ENCODE data around the gene WDR38. TPM values are rescaled to one million over a fixed set of nuclear protein-coding genes. Genes with fewer than 3 reads are reported as not detected.

Gene WDR38
- total and polyA plus RNA-seq, 4 donors, result not detected

GRCh38 chr9:124886461-124886860 is 33.2 kb downstream of the WDR38 start:
- Histone ChIP-seq H3K36me3 (ENCODE audit: control insufficient read depth in 4 of 4, insufficient read depth in 3 of 4, low read depth in 1 of 4, low read length in 3 of 4) (peaks cover 13 to 76% (median 45%) of the 10 kb centered on the region in 4 donors), H3K27ac (ENCODE audit: low read depth in 1 of 2, low read length in 2 of 2) (peak overlapping the region; percentile 52 to 70), H3K9me3 (ENCODE audit: control insufficient read depth in 4 of 4, low read length in 3 of 4) (no peaks in the 10 kb centered on the region), H3K27me3 (ENCODE audit: control insufficient read depth in 4 of 4, insufficient read depth in 4 of 4, low read length in 3 of 4) (no peaks in the 10 kb centered on the region), H3K9ac (ENCODE audit: low read depth in 1 of 2, low read length in 2 of 2) (no peak overlapping the region), H3K4me3 (ENCODE audit: low read depth in 1 of 3, low read length in 3 of 3) (no peak overlapping the region), H3K4me1 (ENCODE audit: control insufficient read depth in 4 of 4, insufficient read depth in 4 of 4, low read length in 3 of 4) (no peaks in the 10 kb centered on the region)
- no peak for DNase-seq (ENCODE audit: low spot score)
- TF ChIP-seq SP1 (IDR thresholded peaks at IDR 0.05) (no peak), YY1 (IDR thresholded peaks at IDR 0.05) (no peak), HNF4G (IDR thresholded peaks at IDR 0.05) (no peak), ZBTB33 (IDR thresholded peaks at IDR 0.05) (no peak), NR2F2 (IDR thresholded peaks at IDR 0.05) (no peak), TAF1 (conservative IDR thresholded peaks at IDR 0.05) (no peak), ATF3 (IDR thresholded peaks at IDR 0.05) (no peak), FOXA1 (IDR thresholded peaks at IDR 0.05) (no peak), RAD21 (IDR thresholded peaks at IDR 0.05) (no peak)
- 93% methylated on average over 10 of the region's 10 CpGs for WGBS

- Histone ChIP-seq H3K27ac (ENCODE audit: low read depth in 1 of 2, low read length in 2 of 2) (peak overlapping the region; percentile 52 to 70), H3K4me1 (ENCODE audit: control insufficient read depth in 4 of 4, insufficient read depth in 4 of 4, low read length in 3 of 4) (no peaks in the 10 kb centered on the region), H3K36me3 (ENCODE audit: control insufficient read depth in 4 of 4, insufficient read depth in 3 of 4, low read depth in 1 of 4, low read length in 3 of 4) (peaks cover 13 to 71% (median 43%) of the 10 kb centered on the region in 4 donors), H3K9ac (ENCODE audit: low read depth in 1 of 2, low read length in 2 of 2) (no peak overlapping the region), H3K4me3 (ENCODE audit: low read depth in 1 of 3, low read length in 3 of 3) (no peak overlapping the region), H3K27me3 (ENCODE audit: control insufficient read depth in 4 of 4, insufficient read depth in 4 of 4, low read length in 3 of 4) (no peaks in the 10 kb centered on the region), H3K9me3 (ENCODE audit: control insufficient read depth in 4 of 4, low read length in 3 of 4) (no peaks in the 10 kb centered on the region)
- 59% methylated on average over 17 of the region's 17 CpGs for WGBS
- no peak for TF ChIP-seq JUND (IDR thresholded peaks at IDR 0.05)
- no peak for TF ChIP-seq NR2F2 (IDR thresholded peaks at IDR 0.05)
- no peak for TF ChIP-seq YY1 (IDR thresholded peaks at IDR 0.05)
- TF ChIP-seq GABPA (IDR thresholded peaks at IDR 0.05 in 1 of 2, conservative IDR thresholded peaks at IDR 0.05 in 1 of 2), result peak in 1 of 2 donors; percentile 39
- TF ChIP-seq RAD21 (IDR thresholded peaks at IDR 0.05), result no peak
- peak in 1 of 2 donors; percentile 28 for TF ChIP-seq HNF4A (conservative IDR thresholded peaks at IDR 0.05)
- TF ChIP-seq MAX (IDR thresholded peaks at IDR 0.05), result no peak
- no peak for TF ChIP-seq ZBTB33 (IDR thresholded peaks at IDR 0.05)
- no peak for TF ChIP-seq EGR1 (IDR thresholded peaks at IDR 0.05; ENCODE audit: low read depth in 2 of 2)
- TF ChIP-seq SP1 (IDR thresholded peaks at IDR 0.05), result no peak
- DNase-seq (ENCODE audit: low spot score), result no peak
Observed at GRCh38 chr9:124886866-124887492, 33.7 kb downstream of the WDR38 start.

All from liver (tissue), 9 donors.